ENCODE measurements around the gene NUTM2B.
"Not testable (repeated sequence)": the region's sequence is repeated elsewhere in the genome, so short reads cannot be mapped to it uniquely, and the experiment has no call there.

NUTM2B gene, protein sequence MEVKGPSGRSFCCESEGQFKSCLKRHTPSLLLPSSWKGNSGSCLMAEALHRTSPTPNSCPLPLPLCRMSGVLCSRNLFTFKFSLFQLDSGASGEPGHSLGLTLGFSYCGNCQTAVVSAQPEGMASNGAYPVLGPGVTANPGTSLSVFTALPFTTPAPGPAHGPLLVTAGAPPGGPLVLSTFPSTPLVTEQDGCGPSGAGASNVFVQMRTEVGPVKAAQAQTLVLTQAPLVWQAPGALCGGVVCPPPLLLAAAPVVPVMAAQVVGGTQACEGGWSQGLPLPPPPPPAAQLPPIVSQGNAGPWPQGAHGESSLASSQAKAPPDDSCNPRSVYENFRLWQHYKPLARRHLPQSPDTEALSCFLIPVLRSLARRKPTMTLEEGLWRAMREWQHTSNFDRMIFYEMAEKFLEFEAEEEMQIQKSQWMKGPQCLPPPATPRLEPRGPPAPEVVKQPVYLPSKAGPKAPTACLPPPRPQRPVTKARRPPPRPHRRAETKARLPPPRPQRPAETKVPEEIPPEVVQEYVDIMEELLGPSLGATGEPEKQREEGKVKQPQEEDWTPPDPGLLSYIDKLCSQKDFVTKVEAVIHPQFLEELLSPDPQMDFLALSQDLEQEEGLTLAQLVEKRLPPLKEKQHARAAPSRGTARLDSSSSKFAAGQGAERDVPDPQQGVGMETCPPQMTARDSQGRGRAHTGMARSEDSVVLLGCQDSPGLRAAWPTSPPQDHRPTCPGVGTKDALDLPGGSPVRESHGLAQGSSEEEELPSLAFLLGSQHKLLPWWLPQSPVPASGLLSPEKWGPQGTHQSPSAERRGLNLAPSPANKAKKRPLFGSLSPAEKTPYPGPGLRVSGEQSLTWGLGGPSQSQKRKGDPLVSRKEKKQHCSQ

DNA sequence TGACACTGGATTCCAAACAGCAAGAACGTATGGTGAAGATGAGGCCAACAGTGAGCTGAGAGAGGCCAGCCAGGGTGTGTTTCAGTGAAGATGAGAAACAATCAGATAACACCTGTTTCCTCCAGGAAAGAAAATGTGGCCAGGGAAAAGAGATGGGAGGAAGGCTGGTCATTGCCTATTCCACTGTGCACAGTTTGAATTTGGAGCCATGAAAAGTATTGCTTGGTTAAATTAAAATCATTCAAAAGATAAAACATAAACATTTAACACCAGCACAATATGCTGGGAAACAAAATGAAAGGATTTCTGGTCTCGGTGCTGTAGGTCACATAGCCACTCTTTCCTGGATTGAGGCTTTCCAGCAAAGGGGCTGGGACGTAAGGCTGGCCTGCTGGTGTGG, at the start of gene NUTM2B:
NUTM2B (plus strand) TSS at position 301 of the 400 bp plus-strand sequence. CDS start 383 bp downstream, outside the sequence.
- TF ChIP-seq GATA3, GATA2 (IDR thresholded peaks at IDR 0.05; ENCODE audit: low read depth, low read length): not testable (repeated sequence)
